ENCODE results near the gene FCAMR.
"Not testable (repeated sequence)": the region's sequence is repeated elsewhere in the genome, so short reads cannot be mapped to it uniquely, and the experiment has no call there.

Gene FCAMR

DNA sequence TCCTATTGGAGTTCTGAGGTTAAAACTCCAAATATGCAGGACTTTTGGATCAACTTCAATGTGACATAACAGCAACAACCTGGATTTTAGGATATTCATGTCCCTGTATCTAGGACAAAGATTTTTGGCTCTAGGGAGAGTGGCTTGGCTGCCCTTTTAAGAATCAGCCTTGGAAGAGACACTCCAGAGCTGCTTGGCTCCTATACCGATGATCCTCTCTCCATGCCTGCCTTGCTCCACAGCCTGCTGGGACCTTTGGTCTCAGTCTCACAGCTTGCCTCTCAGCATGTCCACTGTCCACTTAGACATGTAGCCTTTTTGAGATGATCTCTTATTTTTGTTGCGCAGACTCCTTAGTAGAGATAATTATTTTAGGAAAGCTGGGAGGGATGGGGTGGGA is 44.0 kb downstream of the FCAMR start:
- H3K4me1 ChIP-seq (ENCODE audit: control insufficient read depth in 1 of 2, insufficient read depth in 2 of 2, low read length in 2 of 2), result peaks cover 55 to 59% of the 10 kb centered on the region in 2 donors
- H3K9ac ChIP-seq (ENCODE audit: low read depth in 1 of 2, low read length in 2 of 2), result no peak overlapping the region
- no peaks in the 10 kb centered on the region for H3K9me3 ChIP-seq (ENCODE audit: control insufficient read depth in 1 of 2, low read length in 2 of 2)
- no peak overlapping the region for H3K27ac ChIP-seq (ENCODE audit: low read depth, low read length)
- H3K36me3 ChIP-seq (ENCODE audit: control insufficient read depth in 1 of 2, insufficient read depth in 2 of 2, low read length in 2 of 2), result peaks cover 8 to 20% of the 10 kb centered on the region in 2 donors
- H3K27me3 ChIP-seq (ENCODE audit: control insufficient read depth in 1 of 2, insufficient read depth in 2 of 2, low read length in 2 of 2), result no peaks in the 10 kb centered on the region
- H3K4me3 ChIP-seq (ENCODE audit: low read depth in 1 of 2, low read length in 2 of 2), result no peak overlapping the region

DNA sequence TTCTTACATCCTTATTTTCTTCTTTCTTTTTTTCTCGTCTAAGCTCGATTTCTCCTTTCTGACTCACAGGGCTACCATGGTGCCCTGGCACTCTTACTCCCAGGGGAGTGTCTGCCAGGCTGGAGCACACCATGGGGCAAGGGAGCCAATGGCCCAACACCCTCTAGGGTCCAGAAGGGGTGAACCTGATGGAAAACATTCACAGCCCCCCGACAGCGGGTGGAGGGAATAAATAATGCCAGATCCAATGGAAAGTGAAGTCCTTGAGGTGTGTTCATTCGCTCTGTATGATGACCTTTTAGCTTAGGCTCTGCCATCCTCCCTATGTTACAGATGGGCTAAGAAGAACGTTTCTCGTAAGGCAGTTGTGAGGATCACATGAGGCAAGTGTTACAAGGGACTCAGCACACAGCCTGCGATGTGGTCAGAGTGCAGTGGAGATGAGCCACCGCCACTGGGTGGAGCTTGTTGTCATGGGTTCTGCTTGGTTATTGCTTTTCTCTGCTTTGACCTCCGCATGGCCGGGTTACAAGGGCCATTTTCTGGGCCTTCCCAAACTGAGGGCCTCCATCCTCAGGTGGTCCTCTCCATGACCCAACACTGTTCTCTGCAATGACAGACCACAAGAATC is 45.0 kb downstream of the FCAMR start:
- peaks cover 45 to 52% of the 10 kb centered on the region in 2 donors for H3K4me1 ChIP-seq (ENCODE audit: control insufficient read depth in 1 of 2, insufficient read depth in 2 of 2, low read length in 2 of 2)
- H3K27ac ChIP-seq (ENCODE audit: low read depth, low read length), result peak overlapping the region; percentile 13
- no peak overlapping the region for H3K9ac ChIP-seq (ENCODE audit: low read depth in 1 of 2, low read length in 2 of 2)
- no peaks in the 10 kb centered on the region for H3K27me3 ChIP-seq (ENCODE audit: control insufficient read depth in 1 of 2, insufficient read depth in 2 of 2, low read length in 2 of 2)
- H3K9me3 ChIP-seq (ENCODE audit: control insufficient read depth in 1 of 2, low read length in 2 of 2), result no peaks in the 10 kb centered on the region
- H3K36me3 ChIP-seq (ENCODE audit: control insufficient read depth in 1 of 2, insufficient read depth in 2 of 2, low read length in 2 of 2), result peaks cover 0 to 9% of the 10 kb centered on the region in 2 donors
- H3K4me3 ChIP-seq (ENCODE audit: low read depth in 1 of 2, low read length in 2 of 2), result no peak overlapping the region

- Histone ChIP-seq H3K9ac (ENCODE audit: low read depth in 1 of 2, low read length in 2 of 2) (peak overlapping the region in 1 of 2 donors; percentile 16), H3K36me3 (ENCODE audit: control insufficient read depth in 1 of 2, insufficient read depth in 2 of 2, low read length in 2 of 2) (peaks cover 0 to 3% of the 10 kb centered on the region in 2 donors), H3K27me3 (ENCODE audit: control insufficient read depth in 1 of 2, insufficient read depth in 2 of 2, low read length in 2 of 2) (no peaks in the 10 kb centered on the region), H3K4me3 (ENCODE audit: low read depth in 1 of 2, low read length in 2 of 2) (no peak overlapping the region), H3K9me3 (ENCODE audit: control insufficient read depth in 1 of 2, low read length in 2 of 2) (no peaks in the 10 kb centered on the region), H3K4me1 (ENCODE audit: control insufficient read depth in 1 of 2, insufficient read depth in 2 of 2, low read length in 2 of 2) (peaks cover 39 to 49% of the 10 kb centered on the region in 2 donors), H3K27ac (ENCODE audit: low read depth, low read length) (peak overlapping the region; percentile 26)
Observed at GRCh38 chr1:206924592-206925105, 45.6 kb downstream of the FCAMR start.

DNA sequence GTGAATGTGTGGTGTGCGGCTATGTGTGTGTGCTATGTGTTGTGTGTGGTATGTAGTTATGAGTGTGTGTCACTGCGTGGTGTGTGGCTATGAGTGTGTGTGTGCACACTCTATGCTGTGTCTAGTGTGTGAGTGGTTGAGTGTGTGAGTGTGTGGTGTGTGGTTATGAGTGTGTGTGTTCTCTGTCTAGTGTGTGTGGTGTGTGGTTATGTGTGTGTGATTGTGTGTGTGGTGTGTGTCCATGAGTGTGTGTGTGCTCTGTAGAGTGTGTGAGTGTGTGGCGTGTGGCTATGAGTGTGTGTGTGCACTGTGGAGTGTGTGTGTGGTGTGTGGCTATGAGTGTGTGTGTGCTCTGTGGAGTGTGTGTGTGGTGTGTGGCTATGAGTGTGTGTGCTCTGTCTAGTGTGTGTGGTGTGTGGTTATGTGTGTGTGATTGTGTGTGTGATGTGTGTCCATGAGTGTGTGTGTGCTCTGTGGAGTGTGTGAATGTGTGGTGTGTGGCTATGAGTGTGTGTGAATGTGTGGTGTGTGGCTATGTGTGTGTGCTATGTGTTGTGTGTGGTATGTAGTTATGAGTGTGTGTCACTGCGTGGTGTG is 46.2 kb downstream of the FCAMR start:
- H3K4me3 ChIP-seq (ENCODE audit: low read depth in 1 of 2, low read length in 2 of 2); H3K27me3 ChIP-seq (ENCODE audit: control insufficient read depth in 1 of 2, insufficient read depth in 2 of 2, low read length in 2 of 2); H3K9me3 ChIP-seq (ENCODE audit: control insufficient read depth in 1 of 2, low read length in 2 of 2); H3K27ac ChIP-seq (ENCODE audit: low read depth, low read length); H3K36me3 ChIP-seq (ENCODE audit: control insufficient read depth in 1 of 2, insufficient read depth in 2 of 2, low read length in 2 of 2): not testable (repeated sequence)
- Histone ChIP-seq H3K4me1 (ENCODE audit: control insufficient read depth in 1 of 2, insufficient read depth in 2 of 2, low read length in 2 of 2) (peaks cover 37 to 49% of the 10 kb centered on the region in 2 donors), H3K9ac (ENCODE audit: low read depth in 1 of 2, low read length in 2 of 2) (peak overlapping the region in 1 of 2 donors; percentile 16)

GRCh38 chr1:206923009-206923960 is 47.0 kb downstream of the FCAMR start:
- Histone ChIP-seq H3K27ac (ENCODE audit: low read depth, low read length) (no peak overlapping the region), H3K36me3 (ENCODE audit: control insufficient read depth in 1 of 2, insufficient read depth in 2 of 2, low read length in 2 of 2) (no peaks in the 10 kb centered on the region), H3K27me3 (ENCODE audit: control insufficient read depth in 1 of 2, insufficient read depth in 2 of 2, low read length in 2 of 2) (no peaks in the 10 kb centered on the region), H3K4me1 (ENCODE audit: control insufficient read depth in 1 of 2, insufficient read depth in 2 of 2, low read length in 2 of 2) (peaks cover 37 to 49% of the 10 kb centered on the region in 2 donors), H3K4me3 (ENCODE audit: low read depth in 1 of 2, low read length in 2 of 2) (peak overlapping the region in 1 of 2 donors; percentile 11), H3K9me3 (ENCODE audit: control insufficient read depth in 1 of 2, low read length in 2 of 2) (no peaks in the 10 kb centered on the region), H3K9ac (ENCODE audit: low read depth in 1 of 2, low read length in 2 of 2) (peak overlapping the region; percentile 16 to 60)

DNA sequence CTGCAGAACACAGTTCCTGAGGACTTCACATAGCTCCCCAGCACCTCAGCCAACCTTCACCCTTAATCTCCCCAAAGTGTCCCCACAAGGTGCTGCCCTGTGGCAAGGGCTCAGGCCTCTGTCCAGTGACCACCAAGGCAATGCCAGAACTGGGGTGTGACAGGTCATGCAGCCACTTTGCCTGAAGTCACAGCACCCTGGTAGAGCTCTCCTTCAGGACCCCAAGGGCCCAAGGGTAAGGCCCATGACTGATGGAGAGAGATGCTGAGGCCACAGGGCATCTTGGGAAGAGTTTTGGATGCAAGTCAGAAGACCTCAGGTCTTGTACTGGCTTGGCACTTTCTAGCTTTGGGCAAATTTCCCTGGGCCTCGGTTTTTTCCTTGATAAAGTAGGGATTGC is 47.7 kb downstream of the FCAMR start:
- Histone ChIP-seq H3K9ac (ENCODE audit: low read depth in 1 of 2, low read length in 2 of 2) (peak overlapping the region; percentile 20 to 60), H3K27ac (ENCODE audit: low read depth, low read length) (peak overlapping the region; percentile 47), H3K4me3 (ENCODE audit: low read depth in 1 of 2, low read length in 2 of 2) (peak overlapping the region in 1 of 2 donors; percentile 21), H3K4me1 (ENCODE audit: control insufficient read depth in 1 of 2, insufficient read depth in 2 of 2, low read length in 2 of 2) (peaks cover 29 to 44% of the 10 kb centered on the region in 2 donors), H3K27me3 (ENCODE audit: control insufficient read depth in 1 of 2, insufficient read depth in 2 of 2, low read length in 2 of 2) (no peaks in the 10 kb centered on the region), H3K36me3 (ENCODE audit: control insufficient read depth in 1 of 2, insufficient read depth in 2 of 2, low read length in 2 of 2) (no peaks in the 10 kb centered on the region), H3K9me3 (ENCODE audit: control insufficient read depth in 1 of 2, low read length in 2 of 2) (no peaks in the 10 kb centered on the region)

GRCh38 chr1:206921772-206922265 is 48.4 kb downstream of the FCAMR start, which contains the start of gene FCMR:
TSS of gene FCMR (minus strand) at chr1:206921941. CDS start at chr1:206921854, 87 bp downstream.
- peak within 1 kb of the TSS; percentile 46 to 49 for H3K4me3 ChIP-seq (ENCODE audit: low read depth in 1 of 2, low read length in 2 of 2)
- H3K9me3 ChIP-seq (ENCODE audit: control insufficient read depth in 1 of 2, low read length in 2 of 2), result no peaks in the 10 kb centered on the region
- no peaks in the 10 kb centered on the region for H3K27me3 ChIP-seq (ENCODE audit: control insufficient read depth in 1 of 2, insufficient read depth in 2 of 2, low read length in 2 of 2)
- peak within 1 kb of the TSS; percentile 49 for H3K27ac ChIP-seq (ENCODE audit: low read depth, low read length)
- H3K9ac ChIP-seq (ENCODE audit: low read depth in 1 of 2, low read length in 2 of 2), result peak within 1 kb of the TSS; percentile 49 to 60
- H3K36me3 ChIP-seq (ENCODE audit: control insufficient read depth in 1 of 2, insufficient read depth in 2 of 2, low read length in 2 of 2), result no peaks in the 10 kb centered on the region
- H3K4me1 ChIP-seq (ENCODE audit: control insufficient read depth in 1 of 2, insufficient read depth in 2 of 2, low read length in 2 of 2), result peaks cover 22 to 43% of the 10 kb centered on the region in 2 donors

DNA sequence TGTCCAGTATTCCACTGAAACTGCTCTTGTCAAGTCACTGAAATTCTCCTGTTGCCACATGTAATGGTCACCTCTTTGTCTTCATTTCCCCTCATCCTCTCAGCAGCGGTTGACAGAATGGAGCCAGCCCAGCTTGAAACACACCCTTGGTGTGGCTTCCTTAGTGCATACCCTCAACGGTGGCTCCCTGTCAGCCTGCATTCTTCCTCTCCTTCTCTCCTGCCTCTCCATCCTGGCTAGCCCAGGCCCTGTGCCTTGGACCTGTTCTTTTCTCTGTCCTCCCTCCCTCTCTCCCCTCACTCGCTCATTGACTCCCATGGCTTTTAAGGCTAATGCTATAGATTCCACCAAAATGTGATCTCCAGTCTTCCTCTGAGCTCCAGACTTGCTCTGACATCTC is 52.2 kb downstream of the FCAMR start:
- H3K36me3 ChIP-seq (ENCODE audit: control insufficient read depth in 1 of 2, insufficient read depth in 2 of 2, low read length in 2 of 2), result no peaks in the 10 kb centered on the region
- no peaks in the 10 kb centered on the region for H3K27me3 ChIP-seq (ENCODE audit: control insufficient read depth in 1 of 2, insufficient read depth in 2 of 2, low read length in 2 of 2)

GRCh38 chr1:206916000-206916709 is 54.1 kb downstream of the FCAMR start:
- H3K9ac ChIP-seq (ENCODE audit: low read depth in 1 of 2, low read length in 2 of 2), result no peak overlapping the region
- no peak overlapping the region for H3K4me3 ChIP-seq (ENCODE audit: low read depth in 1 of 2, low read length in 2 of 2)
- no peaks in the 10 kb centered on the region for H3K4me1 ChIP-seq (ENCODE audit: control insufficient read depth in 1 of 2, insufficient read depth in 2 of 2, low read length in 2 of 2)
- H3K9me3 ChIP-seq (ENCODE audit: control insufficient read depth in 1 of 2, low read length in 2 of 2), result no peaks in the 10 kb centered on the region
- H3K27me3 ChIP-seq (ENCODE audit: control insufficient read depth in 1 of 2, insufficient read depth in 2 of 2, low read length in 2 of 2), result no peaks in the 10 kb centered on the region
- no peak overlapping the region for H3K27ac ChIP-seq (ENCODE audit: low read depth, low read length)
- H3K36me3 ChIP-seq (ENCODE audit: control insufficient read depth in 1 of 2, insufficient read depth in 2 of 2, low read length in 2 of 2), result no peaks in the 10 kb centered on the region

More for the DNA sequence above, 52.2 kb downstream of the FCAMR start:
- H3K9ac ChIP-seq (ENCODE audit: low read depth in 1 of 2, low read length in 2 of 2), result no peak overlapping the region
- peaks cover 10 to 13% of the 10 kb centered on the region in 2 donors for H3K4me1 ChIP-seq (ENCODE audit: control insufficient read depth in 1 of 2, insufficient read depth in 2 of 2, low read length in 2 of 2)
- no peaks in the 10 kb centered on the region for H3K9me3 ChIP-seq (ENCODE audit: control insufficient read depth in 1 of 2, low read length in 2 of 2)
- H3K27ac ChIP-seq (ENCODE audit: low read depth, low read length), result no peak overlapping the region
- H3K4me3 ChIP-seq (ENCODE audit: low read depth in 1 of 2, low read length in 2 of 2), result no peak overlapping the region

Data from duodenal mucosa (tissue), 2 donors.